Adipocyte (in vitro differentiated cells): ENCODE data around the gene PRDX5.

ENCODE experiments used
- DNase-seq: peaks from one replicate; pipeline ENCODE4 v3.0.0-alpha.2; 2015; ENCODE audit warnings: low read depth
- H3K27me3 ChIP-seq: replicated peaks from 2 replicates; pipeline ENCODE4 v1.7.0; 2013; ENCODE audit warnings: mild to moderate bottlenecking, low read length, moderate library complexity; ENCODE audit not compliant: control insufficient read depth, insufficient read depth
- H3K36me3 ChIP-seq: 2 replicates; pipeline ENCODE4 v1.7.0; 2013; ENCODE audit warnings: low read length, mild to moderate bottlenecking, moderate library complexity; ENCODE audit not compliant: control insufficient read depth, insufficient read depth, severe bottlenecking
- H3K4me1 ChIP-seq: 2 replicates; pipeline ENCODE4 v1.7.0; 2013; ENCODE audit warnings: mild to moderate bottlenecking, low read length, moderate library complexity; ENCODE audit not compliant: control insufficient read depth, insufficient read depth
- H3K4me3 ChIP-seq: 2 replicates; pipeline ENCODE4 v1.7.0; 2013; ENCODE audit warnings: mild to moderate bottlenecking, low read length, moderate library complexity
- H3K9ac ChIP-seq: 2 replicates; pipeline ENCODE4 v1.7.0; 2013; ENCODE audit warnings: mild to moderate bottlenecking, low read length, moderate library complexity
- H3K9me3 ChIP-seq: 2 replicates; pipeline ENCODE4 v1.7.0; 2013; ENCODE audit warnings: mild to moderate bottlenecking, low read length, moderate library complexity; ENCODE audit not compliant: control insufficient read depth

PRDX5 gene

GRCh38 chr11:64284048-64284961 is 33.6 kb upstream of the PRDX5 start, which contains the start of gene BAD:
BAD (minus strand) TSS chr11:64284665; CDS start chr11:64284368, 297 bp downstream.
- peaks cover 16% of the 10 kb centered on the region for H3K4me1 ChIP-seq
- no peaks in the 10 kb centered on the region for H3K9me3 ChIP-seq
- DNase-seq = peak; percentile 98
- peak within 1 kb of the TSS; percentile 96 for H3K9ac ChIP-seq
- H3K4me3 ChIP-seq = peak within 1 kb of the TSS; percentile 91
- no peaks in the 10 kb centered on the region for H3K27me3 ChIP-seq
- H3K36me3 ChIP-seq = peaks cover 4% of the 10 kb centered on the region

- DNase-seq = peak; percentile 89
- H3K4me3 ChIP-seq = peak within 1 kb of the TSS; percentile 91
- H3K36me3 ChIP-seq = peaks cover 4% of the 10 kb centered on the region
- H3K9me3 ChIP-seq = no peaks in the 10 kb centered on the region
- peak within 1 kb of the TSS; percentile 96 for H3K9ac ChIP-seq
- H3K4me1 ChIP-seq = peaks cover 16% of the 10 kb centered on the region
- H3K27me3 ChIP-seq = no peaks in the 10 kb centered on the region
These were observed 32.7 kb upstream of the PRDX5 start, which contains the start of gene GPR137 for GRCh38 chr11:64284962-64285884. GPR137 (plus strand) TSS chr11:64285848; CDS start chr11:64286525, 677 bp downstream.

GRCh38 chr11:64285885-64286800 is 31.8 kb upstream of the PRDX5 start:
- H3K9me3 ChIP-seq = no peaks in the 10 kb centered on the region
- peaks cover 16% of the 10 kb centered on the region for H3K4me1 ChIP-seq
- H3K36me3 ChIP-seq = peaks cover 4% of the 10 kb centered on the region
- no peak for DNase-seq
- H3K9ac ChIP-seq = peak overlapping the region; percentile 96
- peak overlapping the region; percentile 91 for H3K4me3 ChIP-seq
- H3K27me3 ChIP-seq = no peaks in the 10 kb centered on the region

- Histone ChIP-seq H3K9ac (no peak overlapping the region), H3K4me1 (peaks cover 16% of the 10 kb centered on the region), H3K9me3 (no peaks in the 10 kb centered on the region), H3K4me3 (no peak overlapping the region), H3K36me3 (peaks cover 4% of the 10 kb centered on the region), H3K27me3 (no peaks in the 10 kb centered on the region)
- DNase-seq = no peak
These were observed 31.1 kb upstream of the PRDX5 start for GRCh38 chr11:64286801-64287159.

- Histone ChIP-seq H3K27me3 (peaks cover 5% of the 10 kb centered on the region), H3K4me1 (peaks cover 16% of the 10 kb centered on the region), H3K9me3 (no peaks in the 10 kb centered on the region), H3K36me3 (no peaks in the 10 kb centered on the region), H3K9ac (no peak overlapping the region), H3K4me3 (no peak overlapping the region)
- DNase-seq = no peak
These were observed 30.1 kb upstream of the PRDX5 start for GRCh38 chr11:64287676-64288352.

- H3K4me1 ChIP-seq = peaks cover 16% of the 10 kb centered on the region
- H3K27me3 ChIP-seq = peaks cover 10% of the 10 kb centered on the region
- no peak overlapping the region for H3K4me3 ChIP-seq
- no peak for DNase-seq
- H3K9ac ChIP-seq = no peak overlapping the region
- no peaks in the 10 kb centered on the region for H3K9me3 ChIP-seq
- no peaks in the 10 kb centered on the region for H3K36me3 ChIP-seq
These were observed 29.6 kb upstream of the PRDX5 start for GRCh38 chr11:64288353-64288750.

GRCh38 chr11:64289002-64289564 is 28.8 kb upstream of the PRDX5 start:
- Histone ChIP-seq H3K36me3 (no peaks in the 10 kb centered on the region), H3K9me3 (no peaks in the 10 kb centered on the region), H3K4me1 (peaks cover 11% of the 10 kb centered on the region), H3K27me3 (peaks cover 14% of the 10 kb centered on the region), H3K9ac (no peak overlapping the region), H3K4me3 (no peak overlapping the region)
- no peak for DNase-seq

- H3K9ac ChIP-seq = no peak overlapping the region
- no peak overlapping the region for H3K4me3 ChIP-seq
- peaks cover 17% of the 10 kb centered on the region for H3K27me3 ChIP-seq
- H3K9me3 ChIP-seq = no peaks in the 10 kb centered on the region
- DNase-seq = no peak
- no peaks in the 10 kb centered on the region for H3K36me3 ChIP-seq
- H3K4me1 ChIP-seq = peaks cover 8% of the 10 kb centered on the region
These were observed 27.3 kb upstream of the PRDX5 start for GRCh38 chr11:64290352-64291261.

- H3K4me3 ChIP-seq = peak within 1 kb of the TSS; percentile 62
- H3K27me3 ChIP-seq = peaks cover 20% of the 10 kb centered on the region
- H3K36me3 ChIP-seq = no peaks in the 10 kb centered on the region
- no peak for DNase-seq
- H3K4me1 ChIP-seq = peaks cover 4% of the 10 kb centered on the region
- peak within 1 kb of the TSS; percentile 34 for H3K9ac ChIP-seq
- H3K9me3 ChIP-seq = no peaks in the 10 kb centered on the region
These were observed 26.6 kb upstream of the PRDX5 start, which contains the start of gene KCNK4 for GRCh38 chr11:64291262-64291751. KCNK4 (plus strand) TSS chr11:64291302; CDS start chr11:64293019, 1,717 bp downstream.
